HFF-Myc (cell line): Measurements from ENCODE around the gene NUAK1.

Experiments used
- DNase-seq: peaks from one replicate; pipeline ENCODE4 v3.0.0-alpha.2; 2011; ENCODE audit warnings: low read depth; ENCODE audit errors: extremely low read depth
- H3K4me3 ChIP-seq: replicated peaks from 2 replicates; pipeline ENCODE4 v1.5.1; 2011; ENCODE audit warnings: low read depth, mild to moderate bottlenecking, control low read depth, low read length
- TF ChIP-seq, protein P1 (sequence below): IDR thresholded peaks from 2 replicates; pipeline ENCODE4 v1.5.1; 2012; ENCODE audit warnings: mild to moderate bottlenecking, low read depth, low read length, control low read depth; ENCODE audit errors: missing control alignments

Gene NUAK1

DNA sequence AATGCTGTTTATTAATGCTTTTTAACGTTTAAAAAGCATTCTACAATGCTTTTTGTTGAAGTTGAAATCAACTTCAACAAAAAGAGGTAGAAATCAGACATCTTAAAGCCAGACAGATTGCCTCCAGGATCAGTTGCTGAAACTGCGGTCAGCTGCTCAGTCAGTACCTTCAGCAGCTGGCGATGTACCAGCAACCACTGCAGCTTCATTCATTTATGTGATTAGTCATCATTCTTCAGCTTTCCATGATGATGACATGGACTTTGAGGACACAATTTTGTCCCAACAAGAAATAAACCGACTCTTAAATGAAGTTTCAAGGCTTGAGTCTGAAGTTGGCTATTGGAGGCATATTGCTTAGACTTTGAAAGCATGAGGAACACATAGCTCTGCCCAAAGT, 31.5 kb upstream of the NUAK1 start:
- TF ChIP-seq, protein P1, sequence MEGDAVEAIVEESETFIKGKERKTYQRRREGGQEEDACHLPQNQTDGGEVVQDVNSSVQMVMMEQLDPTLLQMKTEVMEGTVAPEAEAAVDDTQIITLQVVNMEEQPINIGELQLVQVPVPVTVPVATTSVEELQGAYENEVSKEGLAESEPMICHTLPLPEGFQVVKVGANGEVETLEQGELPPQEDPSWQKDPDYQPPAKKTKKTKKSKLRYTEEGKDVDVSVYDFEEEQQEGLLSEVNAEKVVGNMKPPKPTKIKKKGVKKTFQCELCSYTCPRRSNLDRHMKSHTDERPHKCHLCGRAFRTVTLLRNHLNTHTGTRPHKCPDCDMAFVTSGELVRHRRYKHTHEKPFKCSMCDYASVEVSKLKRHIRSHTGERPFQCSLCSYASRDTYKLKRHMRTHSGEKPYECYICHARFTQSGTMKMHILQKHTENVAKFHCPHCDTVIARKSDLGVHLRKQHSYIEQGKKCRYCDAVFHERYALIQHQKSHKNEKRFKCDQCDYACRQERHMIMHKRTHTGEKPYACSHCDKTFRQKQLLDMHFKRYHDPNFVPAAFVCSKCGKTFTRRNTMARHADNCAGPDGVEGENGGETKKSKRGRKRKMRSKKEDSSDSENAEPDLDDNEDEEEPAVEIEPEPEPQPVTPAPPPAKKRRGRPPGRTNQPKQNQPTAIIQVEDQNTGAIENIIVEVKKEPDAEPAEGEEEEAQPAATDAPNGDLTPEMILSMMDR = no peak
- no peak for DNase-seq

DNA sequence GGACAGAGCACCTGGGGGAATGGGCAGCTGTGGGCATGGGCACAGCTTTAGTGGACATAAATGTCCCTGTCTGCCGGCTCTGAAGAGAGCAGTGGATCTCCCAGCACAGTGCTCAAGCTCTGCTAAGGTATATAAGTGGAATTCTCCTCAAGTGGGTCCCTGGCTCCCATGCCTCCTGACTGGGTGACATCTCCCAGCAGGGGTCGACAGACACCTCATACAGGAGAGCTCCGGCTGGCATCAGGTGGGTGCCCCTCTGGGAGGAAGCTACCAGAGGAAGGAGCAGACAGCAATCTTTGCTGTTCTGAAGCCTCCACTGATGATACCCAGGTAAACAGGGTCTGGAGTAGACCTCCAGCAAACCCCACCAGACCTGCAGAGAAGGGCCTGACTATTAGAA, 25.0 kb upstream of the NUAK1 start:
- DNase-seq = no peak
- H3K4me3 ChIP-seq = no peak overlapping the region
- TF ChIP-seq, protein P1 = no peak

More for the DNA sequence above, 31.5 kb upstream of the NUAK1 start:
- H3K4me3 ChIP-seq = no peak overlapping the region

DNA sequence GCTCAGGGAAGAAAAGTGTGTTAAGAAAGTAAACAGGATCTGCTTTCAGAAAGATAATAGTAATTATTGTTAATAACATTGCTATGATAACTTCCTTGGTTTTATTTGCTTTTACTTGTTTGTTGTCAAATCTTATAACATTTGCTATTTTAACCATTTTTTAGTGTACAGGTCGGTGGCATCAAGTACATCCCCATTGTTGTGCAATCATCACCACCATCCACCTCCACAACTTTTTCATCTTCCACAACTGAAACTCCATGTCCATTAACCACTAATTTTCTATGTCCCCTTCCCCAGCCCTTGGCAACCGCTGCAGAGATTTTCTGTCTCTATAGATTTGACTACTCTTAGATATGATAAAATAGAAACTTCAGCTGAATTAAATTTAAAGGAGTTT, 22.7 kb upstream of the NUAK1 start:
- TF ChIP-seq, protein P1 = no peak

DNA sequence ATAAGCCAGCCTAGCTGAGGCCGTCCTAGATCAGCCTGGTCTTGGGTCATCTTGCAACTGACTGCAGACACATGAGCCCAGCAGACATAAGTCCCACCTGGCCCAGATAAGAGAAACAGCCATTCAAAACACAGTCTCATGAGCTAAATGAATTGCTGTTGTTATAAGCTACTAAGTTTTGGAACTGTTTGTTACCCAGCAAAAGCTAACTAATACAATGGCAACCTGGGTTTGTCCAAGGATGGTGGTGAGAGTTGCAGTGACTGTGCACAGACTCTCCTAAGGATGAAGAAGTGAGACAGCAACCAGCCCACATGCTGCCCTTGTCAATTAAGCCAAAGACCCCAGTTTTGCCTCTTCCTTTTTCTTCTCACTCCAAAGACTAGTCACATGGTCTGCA, 22.2 kb upstream of the NUAK1 start:
- no peak overlapping the region for H3K4me3 ChIP-seq
- TF ChIP-seq, protein P1 = no peak
- DNase-seq = no peak

More for the DNA sequence above, 22.7 kb upstream of the NUAK1 start:
- no peak overlapping the region for H3K4me3 ChIP-seq
- DNase-seq = no peak

DNA sequence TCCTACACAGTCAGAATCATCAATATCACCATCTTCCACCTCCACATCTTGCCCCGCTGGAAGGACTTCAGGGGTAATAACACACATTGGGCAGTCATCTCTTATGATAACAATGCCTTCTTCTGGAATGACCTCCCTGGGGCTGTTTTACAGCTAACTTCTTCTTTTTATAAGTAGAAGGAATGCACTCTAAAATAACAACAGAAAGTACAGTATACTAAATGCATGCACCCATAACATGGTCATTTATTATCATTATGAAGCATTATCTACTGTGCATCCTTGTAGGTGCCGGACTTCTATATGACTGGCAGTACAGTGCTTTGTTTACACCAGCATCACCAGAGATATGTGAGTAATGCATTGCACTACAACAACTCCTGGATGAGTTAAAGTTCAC, 19.0 kb upstream of the NUAK1 start:
- DNase-seq = no peak
- TF ChIP-seq, protein P1 = no peak
- no peak overlapping the region for H3K4me3 ChIP-seq

DNA sequence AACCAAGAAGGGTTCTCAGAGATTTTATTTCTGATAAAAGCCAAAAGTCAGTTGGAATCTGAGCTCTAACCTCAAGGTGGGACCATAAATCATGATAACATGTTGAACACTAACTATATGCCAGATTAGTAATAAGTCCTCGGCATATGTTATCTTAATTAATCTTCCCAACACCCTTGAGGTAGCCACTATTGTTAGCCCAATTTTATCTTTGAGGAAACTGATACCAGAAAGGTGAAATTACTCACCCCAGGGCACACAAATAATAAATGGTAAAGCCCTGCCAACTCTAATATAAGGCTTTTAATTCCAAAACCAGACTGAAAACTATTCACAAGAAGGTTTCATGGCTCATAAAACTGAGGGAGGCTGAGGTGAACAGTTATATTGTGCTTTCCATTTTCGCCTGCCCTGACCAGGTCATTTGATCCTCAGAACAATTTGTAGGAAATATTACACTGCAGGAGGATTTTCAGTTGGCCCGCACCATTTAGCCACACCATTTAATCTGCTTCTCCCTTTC, 16.1 kb upstream of the NUAK1 start:
- TF ChIP-seq, protein P1 = no peak
- H3K4me3 ChIP-seq = no peak overlapping the region
- DNase-seq = no peak

DNA sequence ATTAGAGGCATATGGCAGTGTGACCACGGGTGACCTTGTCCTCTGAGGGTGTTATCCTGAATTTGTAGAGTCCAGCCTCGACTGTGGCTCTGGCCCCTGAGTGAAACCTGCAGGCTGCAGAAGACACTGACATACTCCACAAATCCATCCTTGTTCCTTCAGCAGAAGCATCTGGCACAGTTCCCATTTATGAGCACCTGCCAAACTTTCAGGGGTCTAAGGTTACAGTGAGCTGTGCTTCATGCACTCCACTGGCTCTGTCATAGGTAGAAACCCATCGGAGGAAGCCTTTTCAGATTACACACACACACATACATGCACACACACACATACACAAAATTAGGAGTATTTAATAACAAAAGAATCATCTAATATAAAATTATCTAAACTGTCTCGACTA, 13.6 kb upstream of the NUAK1 start:
- H3K4me3 ChIP-seq = no peak overlapping the region
- DNase-seq = no peak
- TF ChIP-seq, protein P1 = no peak
